Fibroblast of skin of scalp (primary cell): ENCODE measurements around the gene ZSWIM8.

ENCODE experiments used
- DNase-seq: peaks from one replicate; pipeline ENCODE4 v3.0.0-alpha.2; 2013

Gene ZSWIM8

GRCh38 chr10:73847031-73847430 lies 61.6 kb downstream of the ZSWIM8 start:
- no peak for DNase-seq

GRCh38 chr10:73848821-73849489 lies 63.5 kb downstream of the ZSWIM8 start:
- DNase-seq, result peak; percentile 90

- DNase-seq, result peak; percentile 80
Measured at GRCh38 chr10:73850211-73850610, 64.8 kb downstream of the ZSWIM8 start.

- DNase-seq, result peak; percentile 100
Measured at GRCh38 chr10:73850863-73851461, 65.6 kb downstream of the ZSWIM8 start.
